ENCODE data around the gene NBL1.

NBL1 gene

DNA sequence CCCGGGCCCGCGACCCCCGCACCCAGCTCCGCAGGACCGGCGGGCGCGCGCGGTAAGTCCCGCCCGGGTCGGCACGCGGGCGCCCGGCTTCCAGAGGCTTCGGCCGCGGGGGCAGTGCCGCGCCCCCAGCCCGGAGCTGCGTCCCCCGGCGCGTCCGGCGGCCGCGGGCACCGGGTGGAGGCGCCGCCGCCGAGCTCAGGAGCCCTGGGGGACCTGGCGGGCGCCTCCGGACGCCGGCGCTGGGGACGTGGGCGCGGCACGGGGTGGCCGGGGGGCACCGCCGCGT is 227 bp downstream of the NBL1 start:
- POLR2A ChIA-PET, result no interaction called here
- H3K4me1 ChIP-seq (ENCODE audit: control insufficient read depth, insufficient read depth, low read length), result peaks cover 3% of the 10 kb centered on the region; the same call in 1 of the 2 replicates
- TF ChIP-seq ZNF391 (tag by site-specific recombination; IDR thresholded peaks at IDR 0.05; ENCODE audit: borderline replicate concordance, low read depth) (no peak), ZNF785 (tag by site-specific recombination; IDR thresholded peaks at IDR 0.05) (no peak), ZNF146 (tag by site-specific recombination; IDR thresholded peaks at IDR 0.05) (no peak), ZNF843 (tag by site-specific recombination; IDR thresholded peaks at IDR 0.05) (no peak), SCRT1 (tag by site-specific recombination; IDR thresholded peaks at IDR 0.05; ENCODE audit: borderline replicate concordance) (no peak), ZNF791 (tag by site-specific recombination; IDR thresholded peaks at IDR 0.05) (no peak), FEZF1 (tag by site-specific recombination; IDR thresholded peaks at IDR 0.05) (no peak), REPIN1 (tag by site-specific recombination; IDR thresholded peaks at IDR 0.05; ENCODE audit: low read depth) (no peak), ZNF214 (tag by site-specific recombination; IDR thresholded peaks at IDR 0.05; ENCODE audit: borderline replicate concordance) (no peak), ZNF529 (tag by site-specific recombination; IDR thresholded peaks at IDR 0.05; ENCODE audit: insufficient replicate concordance) (no peak), SP3 (tag by site-specific recombination; IDR thresholded peaks at IDR 0.05) (no peak), BCL11A (tag by site-specific recombination; IDR thresholded peaks at IDR 0.05; ENCODE audit: low read depth) (no peak), SETDB1 (IDR thresholded peaks at IDR 0.05; ENCODE audit: insufficient read length, low read length) (no peak), ZNF677 (tag by site-specific recombination; IDR thresholded peaks at IDR 0.05) (no peak)
- TF ChIP-seq, protein P1, sequence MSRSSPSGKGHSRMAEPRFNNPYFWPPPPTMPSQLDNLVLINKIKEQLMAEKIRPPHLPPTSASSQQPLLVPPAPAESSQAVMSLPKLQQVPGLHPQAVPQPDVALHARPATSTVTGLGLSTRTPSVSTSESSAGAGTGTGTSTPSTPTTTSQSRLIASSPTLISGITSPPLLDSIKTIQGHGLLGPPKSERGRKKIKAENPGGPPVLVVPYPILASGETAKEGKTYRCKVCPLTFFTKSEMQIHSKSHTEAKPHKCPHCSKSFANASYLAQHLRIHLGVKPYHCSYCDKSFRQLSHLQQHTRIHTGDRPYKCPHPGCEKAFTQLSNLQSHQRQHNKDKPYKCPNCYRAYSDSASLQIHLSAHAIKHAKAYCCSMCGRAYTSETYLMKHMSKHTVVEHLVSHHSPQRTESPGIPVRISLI (tag by site-specific recombination; IDR thresholded peaks at IDR 0.05), result no peak
- TF ChIP-seq, protein P2, sequence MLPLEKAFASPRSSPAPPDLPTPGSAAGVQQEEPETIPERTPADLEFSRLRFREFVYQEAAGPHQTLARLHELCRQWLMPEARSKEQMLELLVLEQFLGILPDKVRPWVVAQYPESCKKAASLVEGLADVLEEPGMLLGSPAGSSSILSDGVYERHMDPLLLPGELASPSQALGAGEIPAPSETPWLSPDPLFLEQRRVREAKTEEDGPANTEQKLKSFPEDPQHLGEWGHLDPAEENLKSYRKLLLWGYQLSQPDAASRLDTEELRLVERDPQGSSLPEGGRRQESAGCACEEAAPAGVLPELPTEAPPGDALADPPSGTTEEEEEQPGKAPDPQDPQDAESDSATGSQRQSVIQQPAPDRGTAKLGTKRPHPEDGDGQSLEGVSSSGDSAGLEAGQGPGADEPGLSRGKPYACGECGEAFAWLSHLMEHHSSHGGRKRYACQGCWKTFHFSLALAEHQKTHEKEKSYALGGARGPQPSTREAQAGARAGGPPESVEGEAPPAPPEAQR (tag by site-specific recombination; IDR thresholded peaks at IDR 0.05), result no peak
- TF ChIP-seq, protein P3, sequence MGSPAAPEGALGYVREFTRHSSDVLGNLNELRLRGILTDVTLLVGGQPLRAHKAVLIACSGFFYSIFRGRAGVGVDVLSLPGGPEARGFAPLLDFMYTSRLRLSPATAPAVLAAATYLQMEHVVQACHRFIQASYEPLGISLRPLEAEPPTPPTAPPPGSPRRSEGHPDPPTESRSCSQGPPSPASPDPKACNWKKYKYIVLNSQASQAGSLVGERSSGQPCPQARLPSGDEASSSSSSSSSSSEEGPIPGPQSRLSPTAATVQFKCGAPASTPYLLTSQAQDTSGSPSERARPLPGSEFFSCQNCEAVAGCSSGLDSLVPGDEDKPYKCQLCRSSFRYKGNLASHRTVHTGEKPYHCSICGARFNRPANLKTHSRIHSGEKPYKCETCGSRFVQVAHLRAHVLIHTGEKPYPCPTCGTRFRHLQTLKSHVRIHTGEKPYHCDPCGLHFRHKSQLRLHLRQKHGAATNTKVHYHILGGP (tag by site-specific recombination; IDR thresholded peaks at IDR 0.05), result no peak
- TF ChIP-seq, protein P4, sequence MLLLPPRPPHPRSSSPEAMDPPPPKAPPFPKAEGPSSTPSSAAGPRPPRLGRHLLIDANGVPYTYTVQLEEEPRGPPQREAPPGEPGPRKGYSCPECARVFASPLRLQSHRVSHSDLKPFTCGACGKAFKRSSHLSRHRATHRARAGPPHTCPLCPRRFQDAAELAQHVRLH (tag by site-specific recombination; IDR thresholded peaks at IDR 0.05), result no peak
- CTCF ChIA-PET, result interaction anchor here (0.6 kb wide), 2 partner anchors 129 to 593 kb away, joined by 3 to 4 read pairs; no protein-coding TSS in a partner anchor
- no peaks in the 10 kb centered on the region for H3K36me3 ChIP-seq (ENCODE audit: control insufficient read depth in 2 of 2, insufficient read depth in 1 of 2, low read length in 2 of 2)
- H3K9me3 ChIP-seq (ENCODE audit: control insufficient read depth, insufficient read depth, low read depth, low read length), result no peaks in the 10 kb centered on the region
- peak overlapping the region; percentile 60 for H3K4me3 ChIP-seq (ENCODE audit: low read depth, low read length)
- peak overlapping the region; percentile 62; the same call in 1 of the 2 replicates for H3K27ac ChIP-seq (ENCODE audit: extremely low read depth, low read depth, low read length)

DNA sequence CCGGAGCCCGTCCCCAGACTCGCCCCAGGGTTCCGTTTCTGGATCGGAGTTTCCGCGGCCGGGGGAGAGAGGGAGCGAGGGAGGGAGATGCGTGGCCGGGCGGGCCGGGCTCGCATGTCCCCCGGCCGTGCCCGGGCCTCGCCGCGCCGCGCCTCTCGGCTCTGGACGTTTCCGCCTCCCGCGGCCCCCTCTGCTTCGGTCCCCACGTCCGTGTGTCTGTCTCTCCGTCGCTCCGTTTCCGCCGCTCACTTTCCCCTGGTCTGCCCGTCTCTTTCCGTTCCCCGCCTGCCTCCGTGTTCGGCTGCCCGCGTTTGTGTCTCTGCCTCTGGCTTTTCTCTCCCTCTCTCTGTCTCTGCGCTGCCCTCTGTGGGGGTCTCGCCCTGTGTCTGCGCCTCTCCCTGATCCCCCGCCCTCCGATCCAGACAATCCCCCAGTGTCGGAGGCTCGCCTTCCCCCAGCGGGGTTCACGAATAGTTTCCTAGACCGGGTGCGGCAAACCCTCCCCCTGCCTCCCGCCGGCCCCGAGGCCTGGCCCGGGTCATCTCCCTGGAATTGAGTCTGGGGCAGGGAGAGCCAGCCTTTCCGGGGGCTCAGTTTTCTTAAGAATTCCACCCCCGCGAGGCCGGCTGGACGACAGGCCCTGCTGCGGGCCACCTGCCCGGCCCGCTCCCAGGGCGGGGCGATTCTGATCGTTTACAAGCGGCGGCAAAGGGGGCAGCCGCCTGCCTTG is 735 bp downstream of the NBL1 start:
- POLR2A ChIA-PET, result no interaction called here
- H3K27ac ChIP-seq (ENCODE audit: extremely low read depth, low read depth, low read length), result peak overlapping the region; percentile 62; the same call in 1 of the 2 replicates
- H3K9me3 ChIP-seq (ENCODE audit: control insufficient read depth, insufficient read depth, low read depth, low read length), result no peaks in the 10 kb centered on the region
- no peaks in the 10 kb centered on the region for H3K36me3 ChIP-seq (ENCODE audit: control insufficient read depth in 2 of 2, insufficient read depth in 1 of 2, low read length in 2 of 2)
- peak overlapping the region; percentile 60 for H3K4me3 ChIP-seq (ENCODE audit: low read depth, low read length)
- CTCF ChIA-PET, result interaction anchor here (0.6 kb wide), 2 partner anchors 129 to 594 kb away, joined by 3 to 4 read pairs; no protein-coding TSS in a partner anchor
- peaks cover 3% of the 10 kb centered on the region; the same call in 1 of the 2 replicates for H3K4me1 ChIP-seq (ENCODE audit: control insufficient read depth, insufficient read depth, low read length)
- no peak for TF ChIP-seq YY1 (tag by site-specific recombination; IDR thresholded peaks at IDR 0.05)
- TF ChIP-seq ZNF501 (tag by site-specific recombination; IDR thresholded peaks at IDR 0.05), result no peak
- TF ChIP-seq ZNF221 (tag by site-specific recombination; IDR thresholded peaks at IDR 0.05; ENCODE audit: borderline replicate concordance), result no peak
- no peak for TF ChIP-seq ZNF837 (tag by site-specific recombination; IDR thresholded peaks at IDR 0.05)
- TF ChIP-seq ZBTB48 (tag by site-specific recombination; IDR thresholded peaks at IDR 0.05), result peak; percentile 41; the same call in 1 of the 2 replicates
- peak; percentile 58 for TF ChIP-seq ZEB2 (tag by site-specific recombination; IDR thresholded peaks at IDR 0.05)
- TF ChIP-seq BCL11B (tag by site-specific recombination; IDR thresholded peaks at IDR 0.05; ENCODE audit: low read depth), result peak; percentile 38; the same call in 1 of the 2 replicates
- TF ChIP-seq, protein P5, sequence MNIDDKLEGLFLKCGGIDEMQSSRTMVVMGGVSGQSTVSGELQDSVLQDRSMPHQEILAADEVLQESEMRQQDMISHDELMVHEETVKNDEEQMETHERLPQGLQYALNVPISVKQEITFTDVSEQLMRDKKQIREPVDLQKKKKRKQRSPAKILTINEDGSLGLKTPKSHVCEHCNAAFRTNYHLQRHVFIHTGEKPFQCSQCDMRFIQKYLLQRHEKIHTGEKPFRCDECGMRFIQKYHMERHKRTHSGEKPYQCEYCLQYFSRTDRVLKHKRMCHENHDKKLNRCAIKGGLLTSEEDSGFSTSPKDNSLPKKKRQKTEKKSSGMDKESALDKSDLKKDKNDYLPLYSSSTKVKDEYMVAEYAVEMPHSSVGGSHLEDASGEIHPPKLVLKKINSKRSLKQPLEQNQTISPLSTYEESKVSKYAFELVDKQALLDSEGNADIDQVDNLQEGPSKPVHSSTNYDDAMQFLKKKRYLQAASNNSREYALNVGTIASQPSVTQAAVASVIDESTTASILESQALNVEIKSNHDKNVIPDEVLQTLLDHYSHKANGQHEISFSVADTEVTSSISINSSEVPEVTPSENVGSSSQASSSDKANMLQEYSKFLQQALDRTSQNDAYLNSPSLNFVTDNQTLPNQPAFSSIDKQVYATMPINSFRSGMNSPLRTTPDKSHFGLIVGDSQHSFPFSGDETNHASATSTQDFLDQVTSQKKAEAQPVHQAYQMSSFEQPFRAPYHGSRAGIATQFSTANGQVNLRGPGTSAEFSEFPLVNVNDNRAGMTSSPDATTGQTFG (tag by site-specific recombination; IDR thresholded peaks at IDR 0.05; ENCODE audit: borderline replicate concordance), result no peak
- TF ChIP-seq, protein P1 (tag by site-specific recombination; IDR thresholded peaks at IDR 0.05), result no peak
- peak; percentile 81 for TF ChIP-seq KLF8 (tag by site-specific recombination; IDR thresholded peaks at IDR 0.05)
- 0 out of 2 replicates have a peak, but pooled peaks have one; percentile 51 for TF ChIP-seq ZNF2 (tag by site-specific recombination; IDR thresholded peaks at IDR 0.05)

All from HEK293 (cell line).